GM18502 (cell line): ENCODE results near the gene COL5A3.

Source experiments
- ATAC-seq: cut with Tn5 transposase; IDR thresholded peaks from one replicate; pipeline ENCODE4 v1.9.1; 2021; ENCODE audit warnings: mild to moderate bottlenecking; ENCODE audit not compliant: unreplicated experiment, poor library complexity

Gene COL5A3

GRCh38 chr19:10013316-10013715, 3.0 kb upstream of the COL5A3 start, which contains the start of gene RDH8:
Gene RDH8, plus strand, starts transcription at chr19:10013483. Its CDS starts 15 bp downstream, at chr19:10013498.
- no peak for ATAC-seq

GRCh38 chr19:10011974-10012373, 1.7 kb upstream of the COL5A3 start:
- no peak for ATAC-seq

- no peak for ATAC-seq
Measured at GRCh38 chr19:10010939-10011338, 635 bp upstream of the COL5A3 start.

DNA sequence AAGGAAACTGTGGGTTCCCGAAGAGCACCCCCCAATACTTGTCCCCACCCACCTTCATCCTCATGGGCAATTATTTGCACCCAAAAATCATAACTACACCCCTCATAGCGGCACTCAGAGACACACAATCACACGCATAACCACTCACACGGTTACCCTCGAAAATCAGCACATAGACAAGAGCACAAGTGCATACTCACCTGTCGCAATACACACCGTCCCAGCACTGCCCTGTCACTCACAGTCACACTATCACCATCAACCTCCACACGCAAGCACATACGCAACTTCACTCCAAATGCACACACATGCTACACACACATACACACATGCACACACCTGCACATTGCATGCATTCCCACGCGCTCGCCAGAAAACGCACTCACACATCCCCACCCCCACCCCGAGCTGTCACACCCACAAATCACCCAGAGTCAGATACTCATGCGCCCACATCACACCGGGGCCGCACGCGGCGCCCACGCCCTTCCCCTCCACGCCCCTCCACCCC, 535 bp downstream of the COL5A3 start:
- ATAC-seq, result no peak

- no peak for ATAC-seq
Measured at GRCh38 chr19:10008184-10008765, 2.0 kb downstream of the COL5A3 start.

DNA sequence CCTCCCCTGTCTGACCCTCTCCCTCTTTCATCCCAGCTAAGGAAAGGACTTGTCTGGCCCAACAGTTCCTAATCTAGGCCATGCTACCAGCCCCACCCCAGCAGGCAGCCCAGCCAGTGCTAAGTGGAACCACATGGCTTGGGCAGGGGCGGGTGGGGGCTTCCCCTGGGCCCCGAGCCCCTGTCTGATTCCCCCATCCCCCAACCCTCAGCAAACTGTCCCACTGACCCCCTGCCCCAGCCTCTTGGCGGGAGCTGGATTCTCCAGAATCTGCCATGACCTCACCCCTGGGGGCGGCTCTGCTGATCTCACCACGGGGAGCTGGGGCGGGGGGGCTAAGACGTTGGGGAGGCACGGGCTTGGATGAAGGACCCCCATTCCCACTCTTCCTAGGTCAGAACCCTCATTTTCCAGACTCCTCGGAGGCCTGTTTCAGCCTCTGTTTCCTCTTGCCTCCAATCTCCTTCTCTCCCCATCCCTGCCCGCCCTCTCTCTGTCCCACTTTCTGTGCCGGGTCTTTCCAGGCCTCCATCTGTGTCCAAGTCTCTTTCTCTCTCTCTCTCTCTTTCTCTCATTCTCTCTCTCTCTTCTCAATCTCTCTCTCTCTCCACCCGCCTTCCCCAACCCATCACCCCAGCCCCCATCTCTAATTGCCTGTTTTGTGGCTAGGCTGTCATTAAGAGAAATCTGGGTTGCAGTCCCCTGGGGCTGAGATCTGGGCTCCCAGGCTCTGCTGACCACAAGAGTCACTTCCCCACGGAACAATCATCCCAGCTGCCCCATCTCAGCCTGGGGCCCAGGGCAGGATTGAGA, 2.7 kb downstream of the COL5A3 start:
- no peak for ATAC-seq

- no peak for ATAC-seq
Measured at GRCh38 chr19:10006752-10007323, 3.5 kb downstream of the COL5A3 start.

- no peak for ATAC-seq
Measured at GRCh38 chr19:10006335-10006708, 4.0 kb downstream of the COL5A3 start.

DNA sequence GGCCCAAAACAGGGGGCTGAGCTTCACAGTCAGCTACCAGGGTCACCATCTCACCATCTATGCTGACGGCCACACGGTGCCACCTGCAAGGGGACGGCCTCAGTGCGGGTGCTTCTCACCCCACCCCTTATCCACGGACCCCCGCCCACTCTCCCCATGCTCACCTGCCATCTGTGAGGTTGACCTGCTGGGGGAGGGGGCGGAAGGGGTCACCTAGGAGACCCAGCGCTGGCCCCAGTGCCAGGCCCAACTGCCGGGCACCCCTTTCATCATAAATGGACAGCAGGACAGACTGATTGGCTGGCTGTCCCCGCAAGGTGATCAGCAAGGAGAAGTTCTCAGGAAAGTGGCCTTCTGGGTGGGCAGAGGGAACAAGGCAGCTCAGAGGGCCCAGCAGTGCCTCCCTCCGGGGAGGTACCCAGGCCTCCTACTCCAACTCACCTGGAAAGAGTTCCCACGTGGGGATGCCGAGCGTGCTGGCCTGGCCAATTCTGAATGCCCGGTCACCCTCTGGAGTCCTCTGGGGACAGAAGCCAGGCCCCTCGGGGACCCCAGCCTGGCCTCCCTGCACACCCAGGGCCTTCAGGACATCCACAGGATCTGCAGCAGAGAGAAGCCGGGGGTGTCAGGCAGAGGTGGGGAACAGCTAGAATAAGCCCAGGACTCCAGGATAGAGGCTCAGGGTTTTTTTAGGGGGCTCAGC, 4.5 kb downstream of the COL5A3 start:
- ATAC-seq, result no peak

- no peak for ATAC-seq
Measured at GRCh38 chr19:10004617-10005016, 5.7 kb downstream of the COL5A3 start.

GRCh38 chr19:10003271-10003670, 7.0 kb downstream of the COL5A3 start:
- no peak for ATAC-seq

- ATAC-seq, result no peak
Measured at GRCh38 chr19:10001899-10002298, 8.4 kb downstream of the COL5A3 start.

GRCh38 chr19:10000171-10000826, 10.0 kb downstream of the COL5A3 start:
- ATAC-seq, result no peak

- ATAC-seq, result no peak
Measured at GRCh38 chr19:9996541-9996940, 13.8 kb downstream of the COL5A3 start.

DNA sequence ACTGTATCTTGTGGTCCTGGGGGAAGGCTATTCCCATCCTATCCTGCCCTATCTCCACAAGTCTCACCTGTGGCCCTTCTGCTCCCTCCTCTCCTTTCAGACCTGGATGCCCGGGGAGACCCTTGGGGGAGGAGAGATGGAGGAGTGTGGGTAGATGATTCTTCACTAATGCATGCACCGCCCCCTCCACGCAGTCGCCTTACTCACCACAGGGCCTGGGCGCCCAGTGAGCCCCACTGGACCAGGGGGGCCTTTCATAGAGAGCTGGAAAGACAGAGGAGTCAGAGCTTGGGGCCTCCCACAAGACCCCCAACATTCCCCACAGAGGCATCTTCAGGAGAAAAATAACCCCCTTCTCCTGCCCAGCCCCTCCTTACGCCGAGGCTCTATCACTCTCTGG, 14.3 kb downstream of the COL5A3 start:
- ATAC-seq, result no peak

GRCh38 chr19:9995084-9995483, 15.2 kb downstream of the COL5A3 start:
- ATAC-seq, result no peak

GRCh38 chr19:9991425-9992191, 18.7 kb downstream of the COL5A3 start:
- ATAC-seq, result no peak

DNA sequence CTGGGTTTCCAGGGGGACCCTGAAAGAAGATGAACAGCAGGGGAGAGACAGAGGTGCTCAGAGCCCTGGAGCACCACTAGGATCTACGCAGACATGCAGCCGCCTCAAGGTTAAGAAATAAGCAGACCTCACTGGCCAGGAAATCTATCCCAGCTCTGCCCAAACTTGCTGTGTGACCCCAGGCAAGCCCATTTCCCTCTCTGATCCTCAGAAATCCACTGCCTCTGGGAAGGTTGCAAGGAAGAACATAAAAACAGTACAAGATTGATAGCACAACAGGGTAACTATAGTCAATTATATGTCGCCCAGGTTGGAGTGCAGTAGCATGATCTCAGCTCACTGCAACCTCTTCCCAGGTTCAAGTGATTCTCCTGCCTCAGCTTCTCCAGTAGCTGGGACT, 20.8 kb downstream of the COL5A3 start:
- ATAC-seq, result no peak

DNA sequence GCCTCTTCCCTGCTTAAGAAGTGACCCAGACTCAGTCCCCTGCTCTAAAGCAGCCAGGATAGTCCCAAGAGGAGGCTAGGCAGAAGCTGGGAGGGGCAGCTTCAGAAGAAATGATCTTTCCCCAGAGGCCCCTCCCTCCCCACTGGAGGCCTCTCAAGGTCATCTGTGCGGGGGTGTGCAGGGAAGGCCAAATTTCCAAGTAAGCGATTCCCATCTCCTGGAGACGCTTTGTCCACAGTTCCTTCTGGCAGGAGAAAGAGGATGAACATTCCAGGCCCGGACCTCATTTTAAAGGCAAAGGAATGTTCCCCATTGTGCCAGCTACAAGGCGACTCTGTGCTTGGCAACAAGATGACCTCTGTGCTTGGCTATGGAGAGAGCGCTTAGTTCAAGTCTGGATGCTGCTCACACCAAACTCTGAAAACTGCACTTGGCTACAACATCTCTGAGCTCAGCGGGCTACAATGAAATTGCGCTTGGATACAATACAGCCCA, 23.5 kb downstream of the COL5A3 start:
- no peak for ATAC-seq
